Panc1 (cell line): Measurements from ENCODE around the gene SIGLEC1.

Experiments used
- REST ChIP-seq, 2 experiments: IDR thresholded peaks; 2 replicates each; pipeline ENCODE4 v1.6.1; 2011 to 2012; ENCODE audit warnings: low read depth in 2 of 2, control low read depth in 1 of 2, low read length in 1 of 2, mild to moderate bottlenecking in 1 of 2, moderate library complexity in 1 of 2; ENCODE audit not compliant: insufficient read depth in 1 of 2
- TF ChIP-seq, protein P1 (sequence below): fragments of 450-650 bp; IDR thresholded peaks from 2 replicates; pipeline ENCODE4 v1.5.1; 2017; ENCODE audit warnings: mild to moderate bottlenecking

DNA sequence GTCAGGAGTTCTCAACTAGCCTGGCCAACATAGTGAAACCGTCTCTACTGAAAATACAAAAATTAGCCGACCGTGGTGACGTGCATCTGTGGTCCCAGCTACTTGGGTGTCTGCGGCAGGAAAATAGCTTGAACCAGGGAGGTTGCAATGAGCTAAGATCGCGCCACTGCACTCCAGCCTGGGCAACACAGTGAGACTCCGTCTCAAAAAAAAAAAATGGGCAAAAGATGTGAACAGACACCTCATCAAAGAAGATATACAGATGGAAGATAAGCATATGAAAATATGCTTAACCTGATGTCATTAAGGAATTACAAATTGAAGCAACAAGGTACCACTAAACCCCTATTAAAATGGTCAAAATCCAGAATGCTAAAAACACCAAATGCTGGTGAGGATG, 10.9 kb upstream of the SIGLEC1 start:
- TF ChIP-seq, protein P1, sequence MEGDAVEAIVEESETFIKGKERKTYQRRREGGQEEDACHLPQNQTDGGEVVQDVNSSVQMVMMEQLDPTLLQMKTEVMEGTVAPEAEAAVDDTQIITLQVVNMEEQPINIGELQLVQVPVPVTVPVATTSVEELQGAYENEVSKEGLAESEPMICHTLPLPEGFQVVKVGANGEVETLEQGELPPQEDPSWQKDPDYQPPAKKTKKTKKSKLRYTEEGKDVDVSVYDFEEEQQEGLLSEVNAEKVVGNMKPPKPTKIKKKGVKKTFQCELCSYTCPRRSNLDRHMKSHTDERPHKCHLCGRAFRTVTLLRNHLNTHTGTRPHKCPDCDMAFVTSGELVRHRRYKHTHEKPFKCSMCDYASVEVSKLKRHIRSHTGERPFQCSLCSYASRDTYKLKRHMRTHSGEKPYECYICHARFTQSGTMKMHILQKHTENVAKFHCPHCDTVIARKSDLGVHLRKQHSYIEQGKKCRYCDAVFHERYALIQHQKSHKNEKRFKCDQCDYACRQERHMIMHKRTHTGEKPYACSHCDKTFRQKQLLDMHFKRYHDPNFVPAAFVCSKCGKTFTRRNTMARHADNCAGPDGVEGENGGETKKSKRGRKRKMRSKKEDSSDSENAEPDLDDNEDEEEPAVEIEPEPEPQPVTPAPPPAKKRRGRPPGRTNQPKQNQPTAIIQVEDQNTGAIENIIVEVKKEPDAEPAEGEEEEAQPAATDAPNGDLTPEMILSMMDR = no peak
- no peak for TF ChIP-seq REST (IDR thresholded peaks at IDR 0.05; ENCODE audit: insufficient read depth in 1 of 2, low read depth in 2 of 2, low read length in 1 of 2)
